ENCODE measurements around the gene ANO1. TPM values are rescaled to one million over a fixed set of nuclear protein-coding genes. Genes with fewer than 3 reads are reported as not detected.

Gene ANO1
- polyA plus RNA-seq, 3 donors: not detected

- peaks cover 0 to 3% (median 0%) of the 10 kb centered on the region in 7 donors for H3K9me3 Mint-ChIP-seq
- Histone ChIP-seq H3K27ac (ENCODE audit: low read depth in 1 of 2, low read length in 2 of 2) (peak within 1 kb of the TSS; percentile 86 to 95), H4K20me1 (ENCODE audit: insufficient read depth, low read length) (peaks cover 42% of the 10 kb centered on the region), H3K79me2 (ENCODE audit: insufficient read depth, low read length) (peaks cover 50% of the 10 kb centered on the region), H3K9ac (ENCODE audit: insufficient read depth, low read length, poor library complexity, severe bottlenecking) (peak within 1 kb of the TSS; percentile 99), H3K27me3 (ENCODE audit: control insufficient read depth in 2 of 2, insufficient read depth in 2 of 2, low read length in 2 of 2) (peaks cover 0 to 2% of the 10 kb centered on the region in 2 donors), H3K4me2 (replicated peaks; ENCODE audit: extremely low read depth, low read length, poor library complexity, severe bottlenecking) (peak within 1 kb of the TSS; percentile 78), H2AFZ (ENCODE audit: insufficient read depth, low read depth, low read length, poor library complexity, severe bottlenecking) (peak within 1 kb of the TSS; percentile 85), H3K9me3 (replicated peaks in 1 of 2; ENCODE audit: control insufficient read depth in 1 of 2, insufficient read depth in 1 of 2, low read length in 2 of 2) (no peaks in the 10 kb centered on the region), H3K36me3 (replicated peaks in 1 of 2; ENCODE audit: control insufficient read depth in 1 of 2, insufficient read depth in 2 of 2, low read length in 2 of 2) (peaks cover 24 to 35% of the 10 kb centered on the region in 2 donors), H3K4me3 (replicated peaks in 1 of 3; ENCODE audit: low read depth in 2 of 3, low read length in 3 of 3) (peak within 1 kb of the TSS; percentile 81 to 94 (median 83)), H3K4me1 (ENCODE audit: control insufficient read depth in 1 of 2, insufficient read depth in 2 of 2, low read length in 2 of 2) (peaks cover 26 to 36% of the 10 kb centered on the region in 2 donors)
- peak; percentile 92 to 97 (median 92) for DNase-seq
- under 1% methylated on average over 91 of the region's 91 CpGs for WGBS (ENCODE audit: insufficient coverage)
- H3K4me3 Mint-ChIP-seq: peak within 1 kb of the TSS; percentile 89 to 96
- H3K27me3 Mint-ChIP-seq (ENCODE audit: low read depth in 3 of 3): peaks cover 11 to 21% (median 11%) of the 10 kb centered on the region in 3 donors
- intact Hi-C loops (cut with micrococcal nuclease): loop anchor here (2.0 to 10.0 kb wide), 5 partner anchors 68 to 906 kb away; partner anchors contain the start of gene PPFIA1 (in 2 of the 2)
- no peak for TF ChIP-seq CTCF (IDR thresholded peaks at IDR 0.05)
- peaks cover 40% of the 10 kb centered on the region for H3K4me1 Mint-ChIP-seq
- peak within 1 kb of the TSS; percentile 94 to 99 (median 96) for H3K27ac Mint-ChIP-seq
- H3K36me3 Mint-ChIP-seq: peaks cover 39% of the 10 kb centered on the region in 2 donors
Measured at GRCh38 chr11:70202920-70203750, 125.0 kb downstream of the ANO1 start, which contains the start of gene FADD. Gene FADD (plus strand): TSS chr11:70203296. CDS start chr11:70203460, 164 bp downstream.

- Histone ChIP-seq H3K4me3 (replicated peaks in 1 of 3; ENCODE audit: low read depth in 2 of 3, low read length in 3 of 3) (peak overlapping the region; percentile 81 to 94 (median 83)), H3K4me2 (replicated peaks; ENCODE audit: extremely low read depth, low read length, poor library complexity, severe bottlenecking) (peak overlapping the region; percentile 78), H3K4me1 (ENCODE audit: control insufficient read depth in 1 of 2, insufficient read depth in 2 of 2, low read length in 2 of 2) (peaks cover 26 to 36% of the 10 kb centered on the region in 2 donors), H3K27me3 (ENCODE audit: control insufficient read depth in 2 of 2, insufficient read depth in 2 of 2, low read length in 2 of 2) (peaks cover 0 to 2% of the 10 kb centered on the region in 2 donors), H3K9ac (ENCODE audit: insufficient read depth, low read length, poor library complexity, severe bottlenecking) (peak overlapping the region; percentile 99), H3K9me3 (replicated peaks in 1 of 2; ENCODE audit: control insufficient read depth in 1 of 2, insufficient read depth in 1 of 2, low read length in 2 of 2) (no peaks in the 10 kb centered on the region), H3K79me2 (ENCODE audit: insufficient read depth, low read length) (peaks cover 50% of the 10 kb centered on the region), H2AFZ (ENCODE audit: insufficient read depth, low read depth, low read length, poor library complexity, severe bottlenecking) (peak overlapping the region; percentile 85), H3K36me3 (replicated peaks in 1 of 2; ENCODE audit: control insufficient read depth in 1 of 2, insufficient read depth in 2 of 2, low read length in 2 of 2) (peaks cover 32 to 43% of the 10 kb centered on the region in 2 donors), H4K20me1 (ENCODE audit: insufficient read depth, low read length) (peaks cover 49% of the 10 kb centered on the region), H3K27ac (ENCODE audit: low read depth in 1 of 2, low read length in 2 of 2) (peak overlapping the region; percentile 86 to 95)
- Mint-ChIP-seq H3K4me1 (peaks cover 40% of the 10 kb centered on the region), H3K4me3 (peak overlapping the region; percentile 89 to 91), H3K36me3 (peaks cover 47% of the 10 kb centered on the region in 2 donors), H3K9me3 (peaks cover 0 to 3% (median 0%) of the 10 kb centered on the region in 7 donors), H3K27me3 (ENCODE audit: low read depth in 3 of 3) (peaks cover 7 to 16% (median 11%) of the 10 kb centered on the region in 3 donors), H3K27ac (peak overlapping the region; percentile 94 to 99 (median 95))
- WGBS (ENCODE audit: insufficient coverage): 14% methylated on average over 19 of the region's 30 CpGs
- TF ChIP-seq CTCF (IDR thresholded peaks at IDR 0.05): no peak
- intact Hi-C loops (cut with micrococcal nuclease): loop anchor here (2.0 to 10.0 kb wide), 5 partner anchors 67 to 907 kb away; partner anchors contain the start of gene PPFIA1 (in 2 of the 2)
- DNase-seq: peak; percentile 86 to 91 (median 90)
Measured at GRCh38 chr11:70203751-70204465, 125.8 kb downstream of the ANO1 start.
